HepG2 (cell line): ENCODE data around the gene PKP3. TPM values are rescaled to one million over a fixed set of nuclear protein-coding genes. Genes with fewer than 3 reads are reported as not detected.

ENCODE experiments used
- AHR ChIP-seq: IDR thresholded peaks from 2 replicates; pipeline ENCODE4 v1.6.1; 2018; ENCODE audit warnings: missing genetic modification reagents, missing compliant biosample characterization
- CBX1 ChIP-seq: IDR thresholded peaks from one replicate; pipeline ENCODE4 v1.6.1; 2016; ENCODE audit warnings: antibody characterized with exemption, low read depth
- FOXK1 ChIP-seq: sonication (generic); formaldehyde crosslinking; IDR thresholded peaks from 2 replicates; pipeline ENCODE4 v1.4.0; 2020; ENCODE audit warnings: low read depth, missing genetic modification reagents, borderline replicate concordance
- GABPA ChIP-seq, 2 experiments: IDR thresholded peaks; 2 replicates each; pipeline ENCODE4 v1.6.1; 2011 to 2016; ENCODE audit warnings: low read depth in 2 of 2, low read length in 1 of 2, missing biosample characterization in 1 of 2, missing genetic modification characterization in 1 of 2
- JARID2 ChIP-seq: sonication (generic); formaldehyde crosslinking; IDR thresholded peaks from 2 replicates; pipeline ENCODE4 v1.8.1; 2023; ENCODE audit warnings: missing genetic modification reagents, inconsistent platforms; ENCODE audit not compliant: insufficient replicate concordance
- KDM3A ChIP-seq: IDR thresholded peaks from 2 replicates; pipeline ENCODE4 v1.6.1; 2018; ENCODE audit warnings: low read depth, missing compliant biosample characterization
- MAFK ChIP-seq, 2 experiments: IDR thresholded peaks in 1 of 2; conservative IDR thresholded peaks in 1 of 2; 2 replicates each; pipeline ENCODE4 v1.6.1; 2011; ENCODE audit warnings: improper control_type of control experiment in 2 of 2, low read length in 2 of 2
- MLX ChIP-seq: IDR thresholded peaks from 2 replicates; pipeline ENCODE4 v1.6.1; 2016
- MXD4 ChIP-seq: IDR thresholded peaks from 2 replicates; pipeline ENCODE4 v1.6.1; 2016; ENCODE audit warnings: mild to moderate bottlenecking, missing biosample characterization, missing genetic modification reagents
- NR3C1 ChIP-seq: sonication (generic); formaldehyde crosslinking; IDR thresholded peaks from 2 replicates; pipeline ENCODE4 v1.4.0; 2020; ENCODE audit warnings: missing genetic modification reagents
- RBAK ChIP-seq: sonication (generic); formaldehyde crosslinking; IDR thresholded peaks from 2 replicates; pipeline ENCODE4 v1.5.1; 2020; ENCODE audit warnings: mild to moderate bottlenecking, missing genetic modification reagents
- RCOR2 ChIP-seq: IDR thresholded peaks from 2 replicates; pipeline ENCODE4 v1.6.1; 2016; ENCODE audit warnings: missing biosample characterization, missing genetic modification reagents
- RFXANK ChIP-seq: IDR thresholded peaks from 2 replicates; pipeline ENCODE4 v1.6.1; 2016
- SALL2 ChIP-seq: sonication (generic); formaldehyde crosslinking; IDR thresholded peaks from 2 replicates; pipeline ENCODE4 v1.8.1; 2023; ENCODE audit warnings: mild to moderate bottlenecking, missing genetic modification reagents, inconsistent platforms
- XRCC5 ChIP-seq: fragments of 200-400 bp; formaldehyde crosslinking; optimal IDR thresholded peaks from 2 replicates; pipeline ENCODE3; 2017; ENCODE audit warnings: mild to moderate bottlenecking, low read length
- ZBTB21 ChIP-seq: sonication (generic); formaldehyde crosslinking; IDR thresholded peaks from 2 replicates; pipeline ENCODE4 v1.4.0; 2020; ENCODE audit warnings: missing genetic modification reagents
- ZBTB3 ChIP-seq: sonication (generic); formaldehyde crosslinking; IDR thresholded peaks from 2 replicates; pipeline ENCODE4 v1.4.0; 2020; ENCODE audit warnings: low read depth, mild to moderate bottlenecking, moderate library complexity, missing genetic modification reagents, borderline replicate concordance
- ZFY ChIP-seq: sonication (generic); formaldehyde crosslinking; IDR thresholded peaks from 2 replicates; pipeline ENCODE4 v1.4.0; 2020; ENCODE audit warnings: missing genetic modification reagents
- ZKSCAN1 ChIP-seq: fragments of 150-350 bp; IDR thresholded peaks from 2 replicates; pipeline ENCODE4 v1.6.1; 2014; ENCODE audit warnings: low read length
- ZNF230 ChIP-seq: sonication (generic); formaldehyde crosslinking; IDR thresholded peaks from 2 replicates; pipeline ENCODE4 v1.4.0; 2020; ENCODE audit warnings: mild to moderate bottlenecking, missing genetic modification reagents
- ZNF33B ChIP-seq: sonication (generic); formaldehyde crosslinking; IDR thresholded peaks from 2 replicates; pipeline ENCODE4 v1.5.1; 2020; ENCODE audit warnings: mild to moderate bottlenecking, missing genetic modification reagents
- ZNF432 ChIP-seq: sonication (generic); formaldehyde crosslinking; IDR thresholded peaks from 2 replicates; pipeline ENCODE4 v1.5.0; 2020; ENCODE audit warnings: missing genetic modification reagents, mild to moderate bottlenecking, borderline replicate concordance
- ZNF503 ChIP-seq: sonication (generic); formaldehyde crosslinking; IDR thresholded peaks from 2 replicates; pipeline ENCODE4 v1.4.0; 2020; ENCODE audit warnings: missing genetic modification reagents
- ZNF567 ChIP-seq: sonication (generic); formaldehyde crosslinking; IDR thresholded peaks from 2 replicates; pipeline ENCODE4 v1.8.1; 2023; ENCODE audit warnings: mild to moderate bottlenecking, missing genetic modification reagents, borderline replicate concordance
- ZNF704 ChIP-seq: sonication (generic); formaldehyde crosslinking; IDR thresholded peaks from 2 replicates; pipeline ENCODE4 v1.8.1; 2023; ENCODE audit warnings: mild to moderate bottlenecking, inconsistent platforms, moderate library complexity, missing genetic modification reagents, borderline replicate concordance
- ZNF75D ChIP-seq: sonication (generic); formaldehyde crosslinking; IDR thresholded peaks from 2 replicates; pipeline ENCODE4 v1.8.1; 2023; ENCODE audit warnings: missing genetic modification reagents, mild to moderate bottlenecking, borderline replicate concordance
- polyA plus RNA-seq, 8 experiments: library from polyadenylated mRNA; depleted of rRNA in 3 of 8; stranded (reverse) in 7 of 8; unstranded in 1 of 8; fragments of >200 nt; fragmentation: Illumina TruSeq in 4 of 8; extraction: Trizol in 4 of 8; gene quantifications; 2 replicates each; pipeline versions ENCODE4 v1.2.1 to v1.2.3, GENCODE V29; 2011 to 2016; ENCODE audit warnings: low read depth in 4 of 8, missing spikeins in 1 of 8, mixed read lengths in 1 of 8; ENCODE audit not compliant: insufficient read depth in 1 of 8
- total RNA-seq, 5 experiments: library from RNA; depleted of rRNA; stranded (reverse); fragments of >200 nt; fragmentation: Illumina TruSeq; extraction: Trizol; gene quantifications; 2 replicates each; pipeline ENCODE4 v1.2.3, GENCODE V29; 2016; ENCODE audit warnings: low read depth in 1 of 5

PKP3 gene
- total and polyA plus RNA-seq, 2 of the 13 experiments (the other 11 are each of a cell fraction or from before 2014, with no cell fraction given): 18.0 to 28.7 TPM

- TF ChIP-seq JARID2 (no peak), MXD4 (no peak), AHR (no peak), FOXK1 (CRISPR knock-in tag) (no peak), ZNF704 (CRISPR knock-in tag) (no peak), RBAK (CRISPR knock-in tag) (0 out of 2 replicates have a peak, but pooled peaks have one; percentile 11), ZNF33B (CRISPR knock-in tag) (no peak), ZNF432 (CRISPR knock-in tag) (no peak), GABPA (IDR thresholded peaks at IDR 0.05; ENCODE audit: low read depth, low read length) (no peak), GABPA (CRISPR knock-in tag; IDR thresholded peaks at IDR 0.05; ENCODE audit: low read depth) (no peak), ZKSCAN1 (no peak), ZNF503 (no peak), MLX (CRISPR knock-in tag) (no peak), ZBTB21 (CRISPR knock-in tag) (no peak), ZBTB3 (CRISPR knock-in tag) (no peak), RCOR2 (CRISPR knock-in tag) (no peak), ZNF567 (CRISPR knock-in tag) (0 out of 2 replicates have a peak, but pooled peaks have one; percentile 21), SALL2 (CRISPR knock-in tag) (no peak), ZFY (CRISPR knock-in tag) (peak; percentile 93), ZNF230 (CRISPR knock-in tag) (no peak), KDM3A (no peak), RFXANK (CRISPR knock-in tag) (no peak), XRCC5 (peak; percentile 3), CBX1 (no peak), ZNF75D (no peak), MAFK (conservative IDR thresholded peaks at IDR 0.05 in 1 of 2, IDR thresholded peaks at IDR 0.05 in 1 of 2; ENCODE audit: low read length in 2 of 2) (no peak), NR3C1 (no peak)
Measured at GRCh38 chr11:394034-394857, at the start of gene PKP3 (continued).
